Activated naive CD4-positive, alpha-beta T cell treated with anti-CD3 and anti-CD28 coated beads, Interleukin-2, amount 50 U/mL, for 24 hours (primary cell): Measurements from ENCODE around the gene MSH3.
"Not testable (repeated sequence)": the region's sequence is repeated elsewhere in the genome, so short reads cannot be mapped to it uniquely, and the experiment has no call there.

Experiments
- H3K27ac Mint-ChIP-seq: one replicate; pipeline ENCODE4 v1.8.0; 2021; ENCODE audit warnings: mild to moderate bottlenecking, mixed read lengths
- H3K27me3 Mint-ChIP-seq: one replicate; pipeline ENCODE4 v1.8.0; 2021; ENCODE audit warnings: mixed read lengths
- H3K36me3 Mint-ChIP-seq: one replicate; pipeline ENCODE4 v1.8.0; 2021; ENCODE audit warnings: mixed read lengths
- H3K4me1 Mint-ChIP-seq: one replicate; pipeline ENCODE4 v1.8.0; 2021; ENCODE audit warnings: mixed read lengths
- H3K4me3 Mint-ChIP-seq: one replicate; pipeline ENCODE4 v1.8.0; 2021; ENCODE audit warnings: mild to moderate bottlenecking, mixed read lengths
- H3K9me3 Mint-ChIP-seq: one replicate; pipeline ENCODE4 v1.8.0; 2021; ENCODE audit warnings: mixed read lengths

Gene MSH3

GRCh38 chr5:80777347-80778287 is 123.2 kb downstream of the MSH3 start:
- H3K27ac Mint-ChIP-seq: no peak overlapping the region
- peaks cover 39% of the 10 kb centered on the region for H3K36me3 Mint-ChIP-seq

GRCh38 chr5:80780024-80780423 is 125.6 kb downstream of the MSH3 start:
- Mint-ChIP-seq H3K36me3 (peaks cover 35% of the 10 kb centered on the region), H3K4me3 (no peak overlapping the region), H3K27me3 (no peaks in the 10 kb centered on the region), H3K27ac (no peak overlapping the region), H3K9me3 (no peaks in the 10 kb centered on the region), H3K4me1 (peaks cover 19% of the 10 kb centered on the region)

More at GRCh38 chr5:80777347-80778287, 123.2 kb downstream of the MSH3 start:
- Mint-ChIP-seq H3K9me3 (no peaks in the 10 kb centered on the region), H3K27me3 (no peaks in the 10 kb centered on the region), H3K4me3 (no peak overlapping the region), H3K4me1 (peaks cover 19% of the 10 kb centered on the region)

DNA sequence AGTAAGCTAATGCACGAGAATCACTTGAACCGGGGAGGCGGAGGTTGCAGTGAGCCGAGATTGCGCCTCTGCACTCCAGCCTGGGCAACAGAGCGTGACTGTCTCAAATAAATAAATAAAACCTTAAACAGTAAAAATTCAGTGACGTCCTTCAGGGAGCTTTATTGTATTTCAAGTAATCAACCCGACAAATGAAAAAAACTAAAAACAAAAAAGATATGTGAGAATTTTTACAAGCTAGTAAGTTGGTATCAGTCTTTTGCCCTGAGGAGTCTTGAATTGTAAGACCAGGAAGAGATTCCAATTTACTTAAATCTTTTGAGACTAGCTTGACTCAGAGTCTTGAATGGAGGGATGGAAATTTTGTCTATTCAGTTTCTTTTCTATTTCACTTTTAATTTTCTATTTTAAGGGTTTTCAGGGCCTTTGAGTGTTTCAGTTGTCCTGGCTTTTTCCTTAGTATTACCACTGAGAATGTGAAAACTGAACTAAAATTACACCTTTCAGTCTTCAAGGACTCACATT is 126.4 kb downstream of the MSH3 start:
- Mint-ChIP-seq H3K9me3 (no peaks in the 10 kb centered on the region), H3K4me3 (no peak overlapping the region), H3K27me3 (no peaks in the 10 kb centered on the region), H3K27ac (no peak overlapping the region), H3K4me1 (peaks cover 19% of the 10 kb centered on the region), H3K36me3 (peaks cover 35% of the 10 kb centered on the region)

- no peaks in the 10 kb centered on the region for H3K9me3 Mint-ChIP-seq
- peaks cover 19% of the 10 kb centered on the region for H3K4me1 Mint-ChIP-seq
- H3K36me3 Mint-ChIP-seq: peaks cover 34% of the 10 kb centered on the region
- no peaks in the 10 kb centered on the region for H3K27me3 Mint-ChIP-seq
- no peak overlapping the region for H3K4me3 Mint-ChIP-seq
- H3K27ac Mint-ChIP-seq: peak overlapping the region; percentile 53
Observed at GRCh38 chr5:80781356-80781755, 126.9 kb downstream of the MSH3 start.

DNA sequence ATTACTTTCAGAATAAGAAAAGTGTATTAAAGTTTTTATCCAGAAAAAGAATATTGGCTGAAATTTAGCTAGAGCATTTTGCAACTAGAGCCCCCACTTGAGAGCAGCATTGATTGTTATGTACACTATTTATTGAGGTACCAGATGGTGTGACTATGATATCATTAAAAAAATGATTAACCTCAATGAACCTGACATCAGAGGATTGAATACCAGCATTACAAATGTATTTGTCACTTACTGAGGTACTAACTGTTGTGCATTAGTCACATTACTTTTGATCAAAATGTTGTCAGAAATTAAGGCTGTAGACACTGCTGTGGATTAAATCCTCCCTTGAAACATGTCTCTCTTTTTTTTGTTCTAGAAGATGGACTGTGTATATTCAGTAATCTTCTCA is 128.2 kb downstream of the MSH3 start:
- no peak overlapping the region for H3K4me3 Mint-ChIP-seq
- no peaks in the 10 kb centered on the region for H3K27me3 Mint-ChIP-seq
- peaks cover 31% of the 10 kb centered on the region for H3K36me3 Mint-ChIP-seq
- peaks cover 15% of the 10 kb centered on the region for H3K4me1 Mint-ChIP-seq
- H3K27ac Mint-ChIP-seq: no peak overlapping the region
- no peaks in the 10 kb centered on the region for H3K9me3 Mint-ChIP-seq

DNA sequence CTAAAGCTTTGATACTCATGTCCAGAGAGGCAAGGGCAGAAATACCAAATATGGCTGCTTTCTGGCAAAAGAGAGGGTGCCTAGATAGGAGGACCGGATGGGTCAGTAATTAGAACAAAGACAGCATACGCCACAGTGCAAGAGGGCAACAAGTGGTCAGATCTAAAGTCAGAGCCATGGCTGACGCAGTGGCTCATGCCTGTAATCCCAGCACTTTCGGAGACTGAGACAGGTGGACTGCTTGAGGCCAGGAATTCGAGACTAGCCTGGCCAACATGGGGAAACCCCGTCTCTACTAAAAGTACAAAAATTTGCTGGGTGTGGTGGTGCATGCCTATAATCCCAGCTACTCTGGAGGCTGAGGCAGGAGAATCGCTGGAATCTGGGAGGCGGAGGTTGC is 129.3 kb downstream of the MSH3 start:
- H3K27me3 Mint-ChIP-seq, H3K4me3 Mint-ChIP-seq, H3K9me3 Mint-ChIP-seq, H3K27ac Mint-ChIP-seq: not testable (repeated sequence)
- peaks cover 11% of the 10 kb centered on the region for H3K4me1 Mint-ChIP-seq
- peaks cover 26% of the 10 kb centered on the region for H3K36me3 Mint-ChIP-seq

- no peaks in the 10 kb centered on the region for H3K9me3 Mint-ChIP-seq
- H3K36me3 Mint-ChIP-seq: peaks cover 27% of the 10 kb centered on the region
- no peak overlapping the region for H3K4me3 Mint-ChIP-seq
- H3K4me1 Mint-ChIP-seq: peaks cover 11% of the 10 kb centered on the region
- no peak overlapping the region for H3K27ac Mint-ChIP-seq
- no peaks in the 10 kb centered on the region for H3K27me3 Mint-ChIP-seq
Observed at GRCh38 chr5:80784451-80784850, 130.0 kb downstream of the MSH3 start.

GRCh38 chr5:80789319-80790016 is 135.0 kb downstream of the MSH3 start:
- H3K4me1 Mint-ChIP-seq, H3K4me3 Mint-ChIP-seq, H3K9me3 Mint-ChIP-seq, H3K27me3 Mint-ChIP-seq, H3K27ac Mint-ChIP-seq: not testable (repeated sequence)
- H3K36me3 Mint-ChIP-seq: peaks cover 16% of the 10 kb centered on the region

DNA sequence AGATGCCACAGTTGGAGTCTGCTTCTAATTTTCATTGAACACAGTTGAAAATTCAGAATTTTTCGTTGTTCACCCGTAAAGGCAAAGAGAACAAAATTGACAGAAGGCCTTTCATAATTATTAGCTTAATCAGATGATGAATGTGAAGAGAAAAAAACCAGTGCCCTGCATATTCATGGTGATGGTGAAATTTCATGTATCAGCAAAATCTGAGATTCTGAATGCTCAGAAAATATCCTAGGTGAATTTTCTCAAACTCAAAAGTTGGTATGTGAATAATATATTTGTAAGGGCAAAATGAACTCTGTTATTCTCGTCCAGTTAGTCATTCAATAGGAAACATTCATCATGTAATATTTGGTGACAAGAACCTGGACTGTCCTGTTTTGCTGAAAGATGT is 136.2 kb downstream of the MSH3 start:
- Mint-ChIP-seq H3K4me1 (no peaks in the 10 kb centered on the region), H3K4me3 (no peak overlapping the region), H3K36me3 (peaks cover 16% of the 10 kb centered on the region), H3K27ac (no peak overlapping the region), H3K9me3 (no peaks in the 10 kb centered on the region), H3K27me3 (no peaks in the 10 kb centered on the region)

DNA sequence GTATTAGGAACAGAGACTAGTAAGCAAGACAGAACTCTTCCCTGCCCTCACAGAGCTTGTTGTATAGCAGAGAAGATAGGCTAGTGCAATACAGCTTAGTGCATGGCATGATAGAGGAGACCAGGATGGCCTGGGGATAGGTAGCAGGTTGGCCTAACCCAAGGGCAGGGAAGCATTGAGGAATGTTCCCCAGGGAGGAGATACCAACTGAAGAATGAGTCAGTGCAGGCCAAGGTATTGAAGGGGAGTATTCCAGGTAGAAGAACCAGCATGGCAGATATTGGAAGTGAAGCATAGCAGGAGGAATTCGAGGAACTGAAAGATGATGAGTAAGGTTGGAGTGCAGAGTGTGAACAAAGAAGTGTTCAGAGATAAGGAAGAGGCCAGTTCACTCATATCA is 138.9 kb downstream of the MSH3 start:
- Mint-ChIP-seq H3K4me3 (no peak overlapping the region), H3K27ac (no peak overlapping the region), H3K27me3 (no peaks in the 10 kb centered on the region), H3K4me1 (no peaks in the 10 kb centered on the region), H3K9me3 (no peaks in the 10 kb centered on the region), H3K36me3 (peaks cover 22% of the 10 kb centered on the region)

DNA sequence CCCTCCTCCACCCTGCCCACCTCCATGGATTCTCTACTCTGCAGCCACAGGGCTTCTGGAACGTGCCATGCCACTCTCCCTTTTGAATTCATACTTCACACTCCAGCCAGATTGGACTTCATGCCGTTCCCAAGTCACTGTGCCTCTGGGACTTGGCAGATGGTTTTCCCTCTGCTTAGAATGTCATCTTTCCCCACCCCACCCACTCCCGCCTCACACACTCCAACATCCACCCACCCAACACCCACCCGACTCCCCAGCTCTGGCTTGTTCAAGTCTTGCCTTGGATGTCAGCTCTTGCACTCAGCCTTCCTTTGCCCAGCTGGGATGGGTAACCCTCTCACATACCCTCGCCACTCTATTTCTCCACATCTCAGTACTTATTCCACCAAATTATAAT is 142.4 kb downstream of the MSH3 start:
- Mint-ChIP-seq H3K27ac (peak overlapping the region; percentile 3), H3K4me1 (peaks cover 4% of the 10 kb centered on the region), H3K27me3 (no peaks in the 10 kb centered on the region), H3K4me3 (no peak overlapping the region), H3K36me3 (peaks cover 24% of the 10 kb centered on the region), H3K9me3 (no peaks in the 10 kb centered on the region)

DNA sequence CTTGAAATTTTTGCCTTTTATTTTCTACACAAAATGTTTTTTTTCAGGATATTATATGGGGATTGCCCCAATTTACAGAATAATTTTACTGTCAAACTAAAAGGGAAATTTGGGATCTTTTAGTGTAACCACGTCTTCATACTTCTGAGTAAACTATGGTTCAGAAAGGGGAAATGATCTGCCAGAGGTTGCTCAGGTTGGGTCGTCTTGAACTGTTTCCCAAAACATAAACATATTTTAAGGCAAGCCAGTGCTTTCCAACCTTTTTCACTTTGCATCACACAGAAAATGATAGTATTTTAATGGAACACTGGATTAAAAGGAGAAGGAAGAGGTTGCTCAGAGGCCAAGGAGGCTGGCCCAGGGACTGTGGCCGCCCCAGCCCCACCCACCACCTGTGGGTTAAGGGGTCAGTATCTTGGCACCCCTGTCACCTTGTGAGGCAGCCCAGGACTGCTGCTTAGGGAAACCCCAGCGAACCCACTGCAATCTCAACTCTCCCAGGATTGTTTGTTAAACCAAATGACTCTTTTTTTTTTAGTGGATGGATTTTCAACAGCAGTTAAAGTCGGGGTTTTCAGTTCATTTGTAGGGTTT is 143.1 kb downstream of the MSH3 start:
- Mint-ChIP-seq H3K4me1 (peaks cover 4% of the 10 kb centered on the region), H3K4me3 (no peak overlapping the region), H3K27me3 (no peaks in the 10 kb centered on the region), H3K36me3 (peaks cover 24% of the 10 kb centered on the region), H3K27ac (peak overlapping the region; percentile 3), H3K9me3 (no peaks in the 10 kb centered on the region)

- H3K9me3 Mint-ChIP-seq: no peaks in the 10 kb centered on the region
- H3K4me1 Mint-ChIP-seq: peaks cover 4% of the 10 kb centered on the region
- no peak overlapping the region for H3K4me3 Mint-ChIP-seq
- no peaks in the 10 kb centered on the region for H3K27me3 Mint-ChIP-seq
- peaks cover 30% of the 10 kb centered on the region for H3K36me3 Mint-ChIP-seq
- H3K27ac Mint-ChIP-seq: no peak overlapping the region
Observed at GRCh38 chr5:80798166-80798565, 143.7 kb downstream of the MSH3 start.

DNA sequence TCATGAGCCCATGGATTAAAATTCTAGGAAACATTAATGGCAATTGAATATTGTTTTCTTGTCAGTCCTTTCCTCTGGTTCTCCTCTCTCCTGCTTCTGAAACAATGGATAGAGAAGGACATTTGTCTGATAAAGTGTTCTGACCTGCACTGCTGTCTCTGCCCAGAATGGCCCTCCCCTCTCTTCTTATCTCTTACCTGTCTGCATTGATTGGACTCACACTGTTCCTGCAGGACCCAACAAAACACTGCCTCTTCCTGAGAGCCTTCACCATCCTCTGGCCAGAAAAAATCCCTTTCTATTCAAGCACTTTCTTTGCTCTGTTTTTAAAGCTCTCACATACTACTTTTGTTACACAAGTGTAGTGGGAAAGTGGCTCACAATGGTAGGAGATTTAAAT is 144.2 kb downstream of the MSH3 start:
- H3K27ac Mint-ChIP-seq: no peak overlapping the region
- no peaks in the 10 kb centered on the region for H3K27me3 Mint-ChIP-seq
- peaks cover 34% of the 10 kb centered on the region for H3K36me3 Mint-ChIP-seq
- H3K4me1 Mint-ChIP-seq: peaks cover 4% of the 10 kb centered on the region
- no peaks in the 10 kb centered on the region for H3K9me3 Mint-ChIP-seq
- H3K4me3 Mint-ChIP-seq: no peak overlapping the region

- no peaks in the 10 kb centered on the region for H3K9me3 Mint-ChIP-seq
- H3K36me3 Mint-ChIP-seq: peaks cover 34% of the 10 kb centered on the region
Observed at GRCh38 chr5:80799041-80799440, 144.6 kb downstream of the MSH3 start.

DNA sequence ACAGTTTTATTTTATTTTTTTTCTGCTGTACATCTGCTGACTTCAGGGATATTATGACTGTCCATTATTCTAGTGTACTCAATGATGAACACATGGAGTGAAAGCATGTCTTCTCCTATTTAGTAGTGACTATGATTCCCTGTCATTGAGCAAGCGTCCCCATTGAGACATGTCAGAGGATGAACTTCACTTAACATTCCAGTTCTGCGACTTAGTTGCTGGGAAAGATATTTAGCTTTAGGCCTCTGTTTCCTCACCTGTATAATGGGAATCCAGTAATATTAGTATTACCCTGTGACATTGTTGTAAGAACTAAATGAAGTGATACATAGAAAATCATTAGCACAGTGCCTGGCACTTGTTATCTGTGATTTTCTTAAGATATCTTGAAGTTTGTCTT is 145.1 kb downstream of the MSH3 start:
- Mint-ChIP-seq H3K4me3 (no peak overlapping the region), H3K27me3 (no peaks in the 10 kb centered on the region), H3K27ac (no peak overlapping the region), H3K4me1 (peaks cover 4% of the 10 kb centered on the region), H3K9me3 (no peaks in the 10 kb centered on the region), H3K36me3 (peaks cover 34% of the 10 kb centered on the region)

More at GRCh38 chr5:80799041-80799440, 144.6 kb downstream of the MSH3 start:
- no peak overlapping the region for H3K27ac Mint-ChIP-seq
- no peaks in the 10 kb centered on the region for H3K27me3 Mint-ChIP-seq
- H3K4me1 Mint-ChIP-seq: peaks cover 4% of the 10 kb centered on the region
- H3K4me3 Mint-ChIP-seq: no peak overlapping the region
